ENCODE measurements around the gene MBD5.

Gene MBD5

DNA sequence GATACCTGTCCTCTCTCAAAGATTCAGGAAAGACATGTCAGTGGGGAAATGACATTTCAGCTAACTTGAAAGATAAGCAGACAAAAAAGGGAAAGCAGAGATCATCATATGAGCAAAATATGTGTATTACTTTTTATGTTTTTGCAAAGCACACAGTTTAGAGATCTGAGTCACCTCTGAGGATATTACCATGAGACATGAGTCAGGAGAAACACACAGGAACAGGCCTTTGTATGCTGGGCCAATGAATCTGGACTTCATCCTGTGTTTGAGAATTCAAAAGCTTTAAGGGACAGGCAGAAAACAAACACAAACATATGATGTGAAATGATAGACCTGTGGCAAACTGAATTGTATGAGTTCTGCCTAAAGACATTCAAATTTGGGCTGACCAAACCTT is 317.6 kb downstream of the MBD5 start:
- DNase-seq (ENCODE audit: low read depth in 2 of 2), result peak; percentile 48 to 85

DNA sequence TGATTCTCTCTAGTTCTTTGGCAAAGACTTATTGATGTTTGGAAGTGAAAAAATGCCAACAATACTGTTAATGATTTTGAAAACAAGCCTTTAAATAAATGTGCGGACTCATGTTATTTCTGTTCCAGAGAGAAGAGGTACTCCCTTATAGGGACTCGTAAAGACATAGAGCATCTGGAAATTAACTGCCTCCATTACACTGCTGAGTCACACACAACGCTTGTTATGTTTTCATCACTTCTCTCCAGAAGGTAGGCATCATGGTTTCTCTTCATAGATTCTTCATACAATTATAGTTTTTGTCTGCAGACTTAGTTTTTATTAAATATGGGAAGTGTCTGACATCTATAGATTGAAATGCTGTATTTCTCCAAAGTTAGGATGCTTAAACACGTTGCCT is 321.2 kb downstream of the MBD5 start:
- TF ChIP-seq, protein P1, sequence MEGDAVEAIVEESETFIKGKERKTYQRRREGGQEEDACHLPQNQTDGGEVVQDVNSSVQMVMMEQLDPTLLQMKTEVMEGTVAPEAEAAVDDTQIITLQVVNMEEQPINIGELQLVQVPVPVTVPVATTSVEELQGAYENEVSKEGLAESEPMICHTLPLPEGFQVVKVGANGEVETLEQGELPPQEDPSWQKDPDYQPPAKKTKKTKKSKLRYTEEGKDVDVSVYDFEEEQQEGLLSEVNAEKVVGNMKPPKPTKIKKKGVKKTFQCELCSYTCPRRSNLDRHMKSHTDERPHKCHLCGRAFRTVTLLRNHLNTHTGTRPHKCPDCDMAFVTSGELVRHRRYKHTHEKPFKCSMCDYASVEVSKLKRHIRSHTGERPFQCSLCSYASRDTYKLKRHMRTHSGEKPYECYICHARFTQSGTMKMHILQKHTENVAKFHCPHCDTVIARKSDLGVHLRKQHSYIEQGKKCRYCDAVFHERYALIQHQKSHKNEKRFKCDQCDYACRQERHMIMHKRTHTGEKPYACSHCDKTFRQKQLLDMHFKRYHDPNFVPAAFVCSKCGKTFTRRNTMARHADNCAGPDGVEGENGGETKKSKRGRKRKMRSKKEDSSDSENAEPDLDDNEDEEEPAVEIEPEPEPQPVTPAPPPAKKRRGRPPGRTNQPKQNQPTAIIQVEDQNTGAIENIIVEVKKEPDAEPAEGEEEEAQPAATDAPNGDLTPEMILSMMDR (IDR thresholded peaks at IDR 0.05; ENCODE audit: low read depth, low read length), result no peak
- H3K4me3 ChIP-seq (replicated peaks in 1 of 2; ENCODE audit: low read depth in 2 of 2, low read length in 2 of 2), result no peak overlapping the region
- peak in 1 of 2 donors; percentile 2 for DNase-seq (ENCODE audit: low read depth in 2 of 2)

More for the DNA sequence above, 317.6 kb downstream of the MBD5 start:
- TF ChIP-seq, protein P1 (IDR thresholded peaks at IDR 0.05; ENCODE audit: low read depth, low read length), result no peak
- no peak overlapping the region for H3K4me3 ChIP-seq (replicated peaks in 1 of 2; ENCODE audit: low read depth in 2 of 2, low read length in 2 of 2)

DNA sequence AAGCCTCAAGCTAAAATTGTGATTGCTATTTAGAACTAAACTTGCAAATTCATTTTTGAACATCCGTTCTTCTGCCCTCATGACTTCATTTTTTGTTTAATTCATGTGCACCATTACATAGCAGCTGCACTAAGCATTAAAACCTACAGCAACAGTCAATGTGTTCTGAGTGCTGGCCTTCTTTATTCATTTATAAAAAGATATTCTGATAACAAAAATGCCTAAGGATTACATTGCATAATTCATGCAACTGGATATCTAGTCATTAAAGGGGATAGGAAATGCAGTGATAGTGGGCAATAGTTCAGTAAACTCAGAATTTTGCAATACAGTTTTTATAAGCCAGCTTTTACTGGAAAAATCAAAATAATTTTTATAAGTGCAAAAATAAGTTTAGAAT is 329.3 kb downstream of the MBD5 start:
- TF ChIP-seq, protein P1 (IDR thresholded peaks at IDR 0.05; ENCODE audit: low read depth, low read length), result no peak
- no peak overlapping the region for H3K4me3 ChIP-seq (replicated peaks in 1 of 2; ENCODE audit: low read depth in 2 of 2, low read length in 2 of 2)
- peak in 1 of 2 donors; percentile 16 for DNase-seq (ENCODE audit: low read depth in 2 of 2)

DNA sequence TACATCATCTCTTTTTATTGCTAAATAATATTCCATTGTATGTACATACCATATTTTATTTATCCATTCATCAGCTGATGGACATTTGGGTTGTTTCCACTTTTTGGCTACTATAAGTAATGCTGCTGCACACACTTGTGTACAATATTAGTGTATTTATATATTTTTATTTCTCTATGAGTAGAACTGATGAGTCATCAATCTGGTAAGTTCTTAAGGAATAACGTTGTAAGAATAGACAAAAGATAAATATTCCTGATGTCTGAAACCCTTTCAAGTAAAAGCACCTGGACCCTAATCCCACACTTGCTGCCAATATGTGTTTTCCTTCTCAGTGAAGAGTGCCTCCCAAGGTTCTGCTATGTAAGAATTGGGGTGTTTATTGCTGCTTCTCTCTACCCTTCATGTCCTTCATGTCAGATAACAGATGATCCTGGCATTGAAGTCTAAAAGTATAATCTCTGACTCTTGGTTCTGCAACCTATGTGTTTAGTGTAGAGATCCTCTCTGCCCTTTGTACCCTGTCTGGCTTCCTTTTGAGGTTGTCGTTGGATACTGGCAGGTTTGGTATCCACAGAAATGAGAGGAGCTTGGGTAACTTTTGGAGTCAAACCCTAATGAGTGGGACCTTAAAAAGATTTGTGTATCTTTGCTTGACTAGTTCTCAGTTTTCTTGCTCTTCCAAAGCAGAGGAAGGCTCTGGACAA is 330.7 kb downstream of the MBD5 start:
- DNase-seq (ENCODE audit: low read depth in 2 of 2), result peak in 1 of 2 donors; percentile 6
- H3K4me3 ChIP-seq (replicated peaks in 1 of 2; ENCODE audit: low read depth in 2 of 2, low read length in 2 of 2), result no peak overlapping the region
- TF ChIP-seq, protein P1 (IDR thresholded peaks at IDR 0.05; ENCODE audit: low read depth, low read length), result no peak

DNA sequence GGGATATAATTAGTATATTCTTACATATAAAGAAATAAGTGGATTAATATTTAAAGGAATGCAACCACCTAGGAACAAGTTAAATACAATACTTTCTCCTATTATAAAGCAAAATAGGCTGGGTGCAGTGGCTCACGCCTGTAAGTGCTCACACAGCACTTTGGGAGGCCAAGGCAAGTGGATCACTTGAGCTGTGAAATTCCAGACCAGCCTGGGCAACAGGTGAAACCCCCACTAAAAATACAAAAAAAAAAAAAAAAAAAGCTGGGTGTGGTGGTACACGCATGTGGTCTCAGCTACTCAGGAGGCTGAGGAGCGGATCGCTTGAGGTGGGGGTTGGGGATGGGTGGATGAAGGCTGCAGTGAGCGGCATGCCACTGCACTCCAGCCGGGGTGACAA is 337.5 kb downstream of the MBD5 start:
- DNase-seq (ENCODE audit: low read depth in 2 of 2), result no peak
- no peak overlapping the region for H3K4me3 ChIP-seq (replicated peaks in 1 of 2; ENCODE audit: low read depth in 2 of 2, low read length in 2 of 2)
- TF ChIP-seq, protein P1 (IDR thresholded peaks at IDR 0.05; ENCODE audit: low read depth, low read length), result no peak

DNA sequence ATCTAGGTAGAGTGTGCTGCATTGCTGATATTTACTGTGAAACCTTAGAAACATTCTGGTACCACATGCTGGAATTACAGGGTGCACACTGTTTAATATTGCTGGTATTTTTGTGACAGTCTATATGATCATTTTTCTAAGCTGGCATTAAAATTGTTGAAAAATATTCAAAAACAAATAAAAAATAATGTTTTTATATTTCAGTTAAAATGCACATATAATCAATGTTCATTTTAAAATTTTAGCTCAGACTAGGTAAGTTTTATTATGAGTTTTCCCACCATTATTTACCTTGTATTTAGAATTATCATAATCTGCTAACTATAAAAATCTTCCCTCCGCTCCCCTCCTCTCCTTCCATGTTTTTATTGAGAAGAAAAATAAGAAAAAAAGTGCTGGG is 339.8 kb downstream of the MBD5 start:
- DNase-seq (ENCODE audit: low read depth in 2 of 2), result no peak
- no peak overlapping the region for H3K4me3 ChIP-seq (replicated peaks in 1 of 2; ENCODE audit: low read depth in 2 of 2, low read length in 2 of 2)
- TF ChIP-seq, protein P1 (IDR thresholded peaks at IDR 0.05; ENCODE audit: low read depth, low read length), result no peak

Measured in cardiac fibroblast (primary cell).